ENCODE measurements around the gene YKT6.

Gene YKT6

GRCh38 chr7:44239361-44239760 is 38.6 kb downstream of the YKT6 start:
- DNase-seq (ENCODE audit: low read depth) = no peak
- no peak for TF ChIP-seq CTCF (IDR thresholded peaks at IDR 0.05; ENCODE audit: insufficient read depth, low read depth, low read length, missing control alignments)
- H3K4me3 ChIP-seq (ENCODE audit: low read length) = no peak overlapping the region

GRCh38 chr7:44240376-44240775 is 39.6 kb downstream of the YKT6 start:
- TF ChIP-seq CTCF (IDR thresholded peaks at IDR 0.05; ENCODE audit: insufficient read depth, low read depth, low read length, missing control alignments) = no peak
- no peak overlapping the region for H3K4me3 ChIP-seq (ENCODE audit: low read length)
- no peak for DNase-seq (ENCODE audit: low read depth)

- DNase-seq (ENCODE audit: low read depth) = peak; percentile 82
- H3K4me3 ChIP-seq (ENCODE audit: low read length) = peak overlapping the region; percentile 38
- TF ChIP-seq CTCF (IDR thresholded peaks at IDR 0.05; ENCODE audit: insufficient read depth, low read depth, low read length, missing control alignments) = peak; percentile 88
Measured at GRCh38 chr7:44240983-44241510, 40.3 kb downstream of the YKT6 start.

GRCh38 chr7:44242091-44242490 is 41.3 kb downstream of the YKT6 start:
- no peak for TF ChIP-seq CTCF (IDR thresholded peaks at IDR 0.05; ENCODE audit: insufficient read depth, low read depth, low read length, missing control alignments)
- H3K4me3 ChIP-seq (ENCODE audit: low read length) = no peak overlapping the region
- DNase-seq (ENCODE audit: low read depth) = no peak

- DNase-seq (ENCODE audit: low read depth) = no peak
- peak; percentile 45 for TF ChIP-seq CTCF (IDR thresholded peaks at IDR 0.05; ENCODE audit: insufficient read depth, low read depth, low read length, missing control alignments)
- H3K4me3 ChIP-seq (ENCODE audit: low read length) = no peak overlapping the region
Measured at GRCh38 chr7:44244282-44244681, 43.5 kb downstream of the YKT6 start.

- no peak overlapping the region for H3K4me3 ChIP-seq (ENCODE audit: low read length)
- no peak for TF ChIP-seq CTCF (IDR thresholded peaks at IDR 0.05; ENCODE audit: insufficient read depth, low read depth, low read length, missing control alignments)
- no peak for DNase-seq (ENCODE audit: low read depth)
Measured at GRCh38 chr7:44246396-44247113, 45.8 kb downstream of the YKT6 start.
